Activated T-cell treated with anti-CD3 and anti-CD28 coated beads, Interleukin-2, amount 50 U/mL, for 24 hours (primary cell): ENCODE data around the gene NEO1.
"Not testable (repeated sequence)": the region's sequence is repeated elsewhere in the genome, so short reads cannot be mapped to it uniquely, and the experiment has no call there.

Source experiments
- DNase-seq: peaks from one replicate; pipeline ENCODE4 v3.0.0-alpha.2; 2020
- H3K27ac Mint-ChIP-seq: 2 replicates; pipeline ENCODE4 v1.8.0; 2020; ENCODE audit warnings: mild to moderate bottlenecking, mixed read lengths
- H3K27me3 Mint-ChIP-seq: 2 replicates; pipeline ENCODE4 v1.8.0; 2020; ENCODE audit warnings: mixed read lengths
- H3K36me3 Mint-ChIP-seq: 2 replicates; pipeline ENCODE4 v1.8.0; 2020; ENCODE audit warnings: low read depth, mixed read lengths
- H3K4me1 Mint-ChIP-seq: 2 replicates; pipeline ENCODE4 v1.8.0; 2020; ENCODE audit warnings: low read depth, mixed read lengths
- H3K4me3 Mint-ChIP-seq: 2 replicates; pipeline ENCODE4 v1.8.0; 2020; ENCODE audit warnings: mild to moderate bottlenecking, moderate library complexity, mixed read lengths
- H3K9me3 Mint-ChIP-seq: 2 replicates; pipeline ENCODE4 v1.8.0; 2020; ENCODE audit warnings: mixed read lengths

The NEO1 gene

DNA sequence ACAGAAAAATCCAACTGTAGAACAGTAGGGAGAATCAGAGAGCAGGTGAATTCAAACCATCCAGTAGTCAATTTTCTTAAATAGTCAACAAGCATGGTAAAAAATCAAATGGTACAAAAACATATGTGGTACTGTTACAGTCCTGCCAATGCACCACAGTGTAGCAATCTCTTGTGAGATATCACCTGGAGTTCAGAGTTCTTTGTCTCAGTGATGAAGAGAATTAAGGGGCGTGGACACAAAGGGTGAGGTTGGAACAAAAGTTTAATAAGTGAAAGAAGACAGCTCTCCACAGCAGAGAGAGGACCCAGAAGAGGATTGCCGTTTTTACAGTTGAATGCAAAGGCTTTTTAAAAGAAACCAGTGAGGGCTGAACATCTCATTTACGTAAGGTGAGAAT lies 113.2 kb downstream of the NEO1 start:
- H3K4me3 Mint-ChIP-seq: no peak overlapping the region
- no peak for DNase-seq
- H3K36me3 Mint-ChIP-seq: peaks cover 22% of the 10 kb centered on the region
- H3K9me3 Mint-ChIP-seq: peaks cover 9% of the 10 kb centered on the region
- H3K27me3 Mint-ChIP-seq: no peaks in the 10 kb centered on the region
- no peak overlapping the region for H3K27ac Mint-ChIP-seq
- H3K4me1 Mint-ChIP-seq: no peaks in the 10 kb centered on the region

DNA sequence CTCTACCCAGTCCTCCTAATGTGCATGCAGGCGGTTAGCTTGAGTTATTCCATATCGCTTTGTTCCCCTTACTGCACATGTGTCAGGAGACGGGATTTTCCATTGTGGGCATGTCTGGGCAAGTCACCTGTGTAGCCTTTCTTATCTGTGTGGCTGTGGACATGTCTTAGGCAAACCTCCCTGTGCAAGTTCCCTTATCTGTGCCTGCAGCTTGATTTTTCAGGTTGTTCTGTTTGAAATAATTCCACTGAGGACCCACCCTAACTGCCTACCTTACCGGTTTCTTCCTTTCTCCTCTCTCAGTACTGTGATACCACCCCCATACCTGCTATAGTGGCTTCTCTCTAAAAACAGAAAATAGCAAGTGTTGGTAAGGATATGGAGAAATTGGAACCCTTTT lies 113.6 kb downstream of the NEO1 start:
- DNase-seq: no peak
- H3K9me3 Mint-ChIP-seq: peaks cover 9% of the 10 kb centered on the region
- no peak overlapping the region for H3K4me3 Mint-ChIP-seq
- no peaks in the 10 kb centered on the region for H3K4me1 Mint-ChIP-seq
- H3K27ac Mint-ChIP-seq: no peak overlapping the region
- H3K36me3 Mint-ChIP-seq: peaks cover 22% of the 10 kb centered on the region
- H3K27me3 Mint-ChIP-seq: no peaks in the 10 kb centered on the region

- not testable (repeated sequence) for H3K27ac Mint-ChIP-seq, H3K4me3 Mint-ChIP-seq, H3K4me1 Mint-ChIP-seq, DNase-seq, H3K9me3 Mint-ChIP-seq, H3K27me3 Mint-ChIP-seq
- H3K36me3 Mint-ChIP-seq: peaks cover 22% of the 10 kb centered on the region
Observed at GRCh38 chr15:73166711-73167110, 114.4 kb downstream of the NEO1 start.

DNA sequence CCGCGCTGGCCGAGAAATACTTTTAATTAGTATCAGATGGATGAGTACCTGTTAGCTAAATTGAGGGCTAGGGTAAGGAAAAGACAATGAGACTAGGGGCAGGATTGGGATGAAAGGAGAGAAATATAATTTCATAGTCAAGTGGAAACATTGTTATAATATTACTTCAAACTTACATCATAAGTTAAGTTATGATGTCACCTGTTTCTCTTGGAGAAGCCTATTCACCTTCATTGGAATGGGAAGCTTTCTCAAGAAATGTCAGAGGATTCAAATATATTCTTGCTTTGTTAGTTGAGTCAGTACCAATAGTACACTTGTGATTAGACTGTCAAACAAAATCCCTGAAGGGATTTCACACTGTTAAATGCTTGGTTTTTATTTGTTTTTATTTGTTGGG lies 116.2 kb downstream of the NEO1 start:
- Mint-ChIP-seq H3K27me3 (no peaks in the 10 kb centered on the region), H3K27ac (no peak overlapping the region), H3K4me1 (no peaks in the 10 kb centered on the region), H3K36me3 (peaks cover 20% of the 10 kb centered on the region), H3K4me3 (no peak overlapping the region), H3K9me3 (peaks cover 9% of the 10 kb centered on the region)
- DNase-seq: no peak

GRCh38 chr15:73171711-73172110 lies 119.4 kb downstream of the NEO1 start:
- Mint-ChIP-seq H3K27me3 (no peaks in the 10 kb centered on the region), H3K36me3 (peaks cover 4% of the 10 kb centered on the region), H3K4me3 (no peak overlapping the region), H3K4me1 (no peaks in the 10 kb centered on the region), H3K9me3 (no peaks in the 10 kb centered on the region), H3K27ac (no peak overlapping the region)
- no peak for DNase-seq

DNA sequence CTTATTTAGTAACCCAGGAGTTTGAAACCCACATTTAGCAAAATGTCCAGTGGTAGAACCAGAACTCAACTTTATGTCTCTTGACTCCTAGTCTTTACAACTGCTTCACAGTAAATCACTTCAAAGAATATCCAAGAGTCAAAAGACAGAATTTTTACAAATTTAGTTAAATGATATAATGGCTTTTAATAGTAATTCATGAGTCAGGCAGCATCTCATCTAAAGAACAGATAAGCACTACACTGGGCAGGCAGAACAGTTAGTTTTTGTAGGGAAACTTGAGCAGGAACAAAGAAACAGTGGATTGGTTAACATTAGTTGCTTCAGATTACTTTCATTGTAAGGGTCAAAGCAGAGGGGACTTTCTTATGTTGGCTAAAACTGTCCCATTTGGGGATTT lies 120.2 kb downstream of the NEO1 start:
- peaks cover 3% of the 10 kb centered on the region for H3K36me3 Mint-ChIP-seq
- H3K27me3 Mint-ChIP-seq: no peaks in the 10 kb centered on the region
- H3K4me1 Mint-ChIP-seq: no peaks in the 10 kb centered on the region
- no peak for DNase-seq
- no peaks in the 10 kb centered on the region for H3K9me3 Mint-ChIP-seq
- H3K27ac Mint-ChIP-seq: no peak overlapping the region
- H3K4me3 Mint-ChIP-seq: no peak overlapping the region

DNA sequence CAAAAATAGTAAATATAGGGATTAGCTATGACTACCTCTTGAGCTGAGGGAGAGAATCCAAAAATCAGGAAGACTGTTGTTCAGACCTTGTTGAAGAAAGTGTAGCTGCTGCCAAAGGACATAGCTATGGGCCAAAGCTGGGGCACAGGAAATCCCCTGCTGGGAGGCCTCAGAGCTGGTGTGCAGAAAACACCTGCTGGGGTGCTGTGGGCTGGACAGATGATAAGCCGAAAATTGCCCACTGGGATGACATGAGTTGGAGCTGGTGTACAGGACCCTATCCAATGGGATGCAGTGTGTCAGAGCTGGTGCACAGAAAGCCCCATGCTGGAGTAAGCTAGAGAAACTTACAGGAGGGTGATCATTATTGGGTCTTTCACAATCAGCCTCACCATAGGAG lies 121.9 kb downstream of the NEO1 start:
- H3K27me3 Mint-ChIP-seq: no peaks in the 10 kb centered on the region
- H3K9me3 Mint-ChIP-seq: no peaks in the 10 kb centered on the region
- H3K36me3 Mint-ChIP-seq: peaks cover 10% of the 10 kb centered on the region
- H3K27ac Mint-ChIP-seq: no peak overlapping the region
- no peaks in the 10 kb centered on the region for H3K4me1 Mint-ChIP-seq
- DNase-seq: no peak
- no peak overlapping the region for H3K4me3 Mint-ChIP-seq

DNA sequence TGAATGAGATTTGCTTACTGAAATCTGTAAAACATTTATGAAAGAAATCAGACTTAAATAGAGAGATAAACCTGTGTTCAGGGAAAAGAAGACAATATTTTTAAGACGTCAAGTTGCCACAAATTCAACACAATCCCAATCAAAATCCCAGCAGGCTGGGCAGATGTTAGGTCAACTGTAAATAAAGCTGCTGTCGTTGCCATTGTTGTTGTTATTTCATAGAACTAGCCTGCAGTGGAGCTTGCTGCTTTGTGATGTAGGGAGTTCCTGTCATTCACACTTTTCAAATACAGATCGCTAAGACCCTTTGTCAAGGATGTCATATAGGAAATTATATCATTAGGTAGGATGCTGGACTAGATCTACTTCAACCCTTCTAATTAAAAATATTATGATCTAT lies 123.1 kb downstream of the NEO1 start:
- H3K9me3 Mint-ChIP-seq: peaks cover 3% of the 10 kb centered on the region
- H3K36me3 Mint-ChIP-seq: peaks cover 13% of the 10 kb centered on the region
- no peak for DNase-seq
- H3K4me3 Mint-ChIP-seq: no peak overlapping the region
- no peaks in the 10 kb centered on the region for H3K27me3 Mint-ChIP-seq
- no peak overlapping the region for H3K27ac Mint-ChIP-seq
- H3K4me1 Mint-ChIP-seq: no peaks in the 10 kb centered on the region

GRCh38 chr15:73176598-73176997 lies 124.3 kb downstream of the NEO1 start:
- DNase-seq: no peak
- peaks cover 8% of the 10 kb centered on the region for H3K9me3 Mint-ChIP-seq
- H3K36me3 Mint-ChIP-seq: peaks cover 20% of the 10 kb centered on the region
- no peaks in the 10 kb centered on the region for H3K27me3 Mint-ChIP-seq
- H3K4me3 Mint-ChIP-seq: no peak overlapping the region
- H3K4me1 Mint-ChIP-seq: no peaks in the 10 kb centered on the region
- no peak overlapping the region for H3K27ac Mint-ChIP-seq

DNA sequence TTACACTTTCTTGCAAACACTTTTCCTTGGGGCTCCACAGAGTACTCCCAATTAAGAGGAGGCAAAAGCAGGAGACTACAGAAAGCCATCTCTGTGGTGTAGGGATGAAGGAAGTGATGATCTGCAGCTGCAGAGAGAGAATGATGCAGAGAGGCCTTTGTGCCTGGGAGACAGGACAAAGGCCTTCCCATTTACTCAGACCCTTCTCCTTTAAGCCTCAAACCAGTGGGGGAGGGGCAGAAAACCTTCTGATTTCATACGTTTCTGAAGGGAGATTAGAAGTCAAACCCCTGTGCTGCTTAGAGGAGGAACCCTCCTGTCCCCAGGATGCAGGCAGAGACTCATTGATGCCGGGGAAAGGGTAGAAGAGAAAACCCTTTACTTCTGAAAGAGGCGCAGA lies 130.8 kb downstream of the NEO1 start:
- H3K36me3 Mint-ChIP-seq: peaks cover 44% of the 10 kb centered on the region
- H3K9me3 Mint-ChIP-seq: peaks cover 21% of the 10 kb centered on the region
- no peak overlapping the region for H3K4me3 Mint-ChIP-seq
- no peaks in the 10 kb centered on the region for H3K27me3 Mint-ChIP-seq
- DNase-seq: no peak
- H3K4me1 Mint-ChIP-seq: peaks cover 2% of the 10 kb centered on the region
- no peak overlapping the region for H3K27ac Mint-ChIP-seq

DNA sequence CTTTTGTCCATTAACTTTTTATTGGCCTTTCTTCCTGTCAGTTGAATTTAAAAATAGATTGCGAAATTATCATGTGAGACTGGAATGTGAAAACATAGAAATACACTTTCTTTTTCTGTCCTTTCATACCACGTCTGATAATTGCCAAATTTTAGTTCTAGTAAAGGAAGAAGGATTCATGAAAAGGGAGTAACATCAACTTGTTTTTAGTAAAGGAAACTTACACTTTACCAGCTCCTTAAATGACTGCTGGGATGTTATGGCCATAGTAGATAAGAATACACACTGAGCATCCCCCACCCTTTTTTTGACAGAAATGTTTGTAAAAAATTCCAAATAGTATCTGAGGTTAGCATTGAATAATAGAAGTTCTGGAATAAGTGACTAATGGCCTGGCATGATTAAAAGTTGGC lies 137.9 kb downstream of the NEO1 start:
- H3K27me3 Mint-ChIP-seq: no peaks in the 10 kb centered on the region
- H3K9me3 Mint-ChIP-seq: no peaks in the 10 kb centered on the region
- H3K4me1 Mint-ChIP-seq: peaks cover 5% of the 10 kb centered on the region

DNA sequence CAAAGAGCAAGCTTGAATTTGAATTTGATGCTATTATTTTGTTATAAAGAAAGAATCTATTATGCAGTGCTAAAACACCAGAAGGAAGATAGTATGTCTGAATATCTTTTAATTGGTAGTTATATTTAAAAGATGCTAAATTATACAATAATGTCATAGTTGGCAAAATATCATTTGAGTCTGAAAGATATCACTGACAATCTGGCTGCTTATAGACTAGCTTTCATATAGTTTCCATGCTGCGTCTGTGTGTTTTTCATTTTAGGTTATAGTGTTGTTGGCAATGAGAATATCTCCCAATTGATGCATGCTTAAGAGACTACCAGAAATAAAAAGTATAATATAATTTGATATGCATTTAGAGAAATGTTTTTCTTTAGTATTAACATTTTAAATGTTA lies 142.9 kb downstream of the NEO1 start:
- Mint-ChIP-seq H3K4me1 (peaks cover 11% of the 10 kb centered on the region), H3K4me3 (no peak overlapping the region), H3K27me3 (no peaks in the 10 kb centered on the region), H3K9me3 (no peaks in the 10 kb centered on the region), H3K36me3 (peaks cover 2% of the 10 kb centered on the region), H3K27ac (no peak overlapping the region)
- no peak for DNase-seq

More for the DNA sequence above, 137.9 kb downstream of the NEO1 start:
- DNase-seq: no peak
- no peak overlapping the region for H3K27ac Mint-ChIP-seq
- H3K4me3 Mint-ChIP-seq: no peak overlapping the region
- H3K36me3 Mint-ChIP-seq: no peaks in the 10 kb centered on the region

GRCh38 chr15:73196113-73196512 lies 143.8 kb downstream of the NEO1 start:
- H3K36me3 Mint-ChIP-seq: peaks cover 2% of the 10 kb centered on the region
- H3K4me3 Mint-ChIP-seq: no peak overlapping the region
- H3K4me1 Mint-ChIP-seq: peaks cover 7% of the 10 kb centered on the region
- no peaks in the 10 kb centered on the region for H3K9me3 Mint-ChIP-seq
- no peaks in the 10 kb centered on the region for H3K27me3 Mint-ChIP-seq
- H3K27ac Mint-ChIP-seq: no peak overlapping the region
- DNase-seq: no peak

DNA sequence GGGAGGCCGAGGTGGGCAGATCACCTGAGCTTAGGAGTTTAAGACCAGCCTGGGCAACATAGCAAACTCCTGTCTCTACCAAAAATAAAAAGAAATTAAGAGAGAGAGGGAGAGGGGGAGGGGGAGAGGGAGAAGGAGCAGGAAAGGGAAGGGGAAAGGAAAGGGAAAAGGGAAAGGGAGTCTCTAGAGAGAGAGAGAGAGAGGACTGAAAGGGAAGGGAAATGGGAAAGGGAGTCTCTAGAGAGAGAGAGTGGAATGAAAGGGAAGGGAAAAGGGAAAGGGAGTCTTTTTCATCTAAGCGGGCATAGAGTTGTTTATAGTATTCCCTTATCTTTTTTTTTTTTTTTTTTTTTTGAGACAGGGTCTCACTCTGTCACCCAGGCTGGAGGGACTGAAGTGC lies 148.1 kb downstream of the NEO1 start:
- Mint-ChIP-seq H3K9me3 (peaks cover 9% of the 10 kb centered on the region), H3K27ac (no peak overlapping the region), H3K4me3 (no peak overlapping the region), H3K36me3 (peaks cover 15% of the 10 kb centered on the region), H3K27me3 (no peaks in the 10 kb centered on the region), H3K4me1 (peaks cover 7% of the 10 kb centered on the region)
- DNase-seq: no peak

- no peak overlapping the region for H3K27ac Mint-ChIP-seq
- H3K4me3 Mint-ChIP-seq: no peak overlapping the region
- H3K36me3 Mint-ChIP-seq: no peaks in the 10 kb centered on the region
- H3K9me3 Mint-ChIP-seq: peaks cover 4% of the 10 kb centered on the region
- H3K27me3 Mint-ChIP-seq: no peaks in the 10 kb centered on the region
- DNase-seq: no peak
- H3K4me1 Mint-ChIP-seq: no peaks in the 10 kb centered on the region
Observed at GRCh38 chr15:73210630-73211029, 158.4 kb downstream of the NEO1 start.

DNA sequence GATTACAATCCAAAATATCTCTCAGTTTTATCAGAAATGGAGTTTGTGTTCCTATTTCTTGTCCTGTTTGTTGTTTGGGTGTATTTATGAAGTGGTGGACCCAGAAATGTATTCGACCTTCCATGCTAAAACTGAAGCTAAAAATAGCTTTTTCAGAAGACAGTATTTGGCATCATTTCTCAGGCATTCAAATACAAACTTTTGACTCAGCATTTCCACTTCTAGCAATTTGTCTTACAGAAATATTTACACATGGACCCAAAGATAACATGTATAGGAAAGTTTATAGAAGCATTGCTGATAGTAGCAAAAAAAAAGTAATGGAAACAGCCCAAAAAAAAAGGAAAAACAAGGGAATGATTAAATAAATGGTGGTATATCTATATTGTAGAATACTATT lies 160.2 kb downstream of the NEO1 start:
- Mint-ChIP-seq H3K4me1 (no peaks in the 10 kb centered on the region), H3K27ac (no peak overlapping the region), H3K27me3 (no peaks in the 10 kb centered on the region), H3K9me3 (peaks cover 4% of the 10 kb centered on the region), H3K36me3 (peaks cover 3% of the 10 kb centered on the region), H3K4me3 (no peak overlapping the region)
- DNase-seq: no peak
